Activated T-helper 2 cell treated with anti-CD3 and anti-CD28 coated beads, Interferon-gamma antibody, Interleukin-2, Interleukin-4, amounts not matched to agents 10 μg/mL and 5 μg/mL and 100 μg/mL, durations not matched to agents 14 hours and 24 hours and 36 hours (primary cell): Measurements from ENCODE around the gene CA11. TPM values are rescaled to one million over a fixed set of nuclear protein-coding genes. Genes with fewer than 3 reads are reported as not detected.

ENCODE experiments used
- DNase-seq: peaks from one replicate; pipeline ENCODE4 v3.0.0; 2021; ENCODE audit warnings: low spot score
- H3K27ac Mint-ChIP-seq: one replicate; pipeline ENCODE4 v1.8.0; 2021; ENCODE audit warnings: mixed read lengths
- H3K27me3 Mint-ChIP-seq: one replicate; pipeline ENCODE4 v1.8.0; 2021; ENCODE audit warnings: low read depth, mixed read lengths
- H3K36me3 Mint-ChIP-seq: one replicate; pipeline ENCODE4 v1.8.0; 2021; ENCODE audit warnings: low read depth, mixed read lengths
- H3K4me1 Mint-ChIP-seq: one replicate; pipeline ENCODE4 v1.8.0; 2021; ENCODE audit warnings: low read depth, mixed read lengths
- H3K4me3 Mint-ChIP-seq: one replicate; pipeline ENCODE4 v1.8.0; 2021; ENCODE audit warnings: low read depth, mild to moderate bottlenecking, moderate library complexity, mixed read lengths
- H3K9me3 Mint-ChIP-seq: one replicate; pipeline ENCODE4 v1.8.0; 2021; ENCODE audit warnings: mixed read lengths
- intact Hi-C: fragments of 100-400 bp; cut with micrococcal nuclease; formaldehyde crosslinking; loops from one replicate; pipeline ENCODE4 v1.15.1; 2023
- total RNA-seq: library from RNA; stranded (reverse); gene quantifications from 2 replicates; pipeline ENCODE4 v1.2.3, GENCODE V29; 2022

The CA11 gene
- total RNA-seq, 1 donor from 2014 or later, result 5.4 TPM

DNA sequence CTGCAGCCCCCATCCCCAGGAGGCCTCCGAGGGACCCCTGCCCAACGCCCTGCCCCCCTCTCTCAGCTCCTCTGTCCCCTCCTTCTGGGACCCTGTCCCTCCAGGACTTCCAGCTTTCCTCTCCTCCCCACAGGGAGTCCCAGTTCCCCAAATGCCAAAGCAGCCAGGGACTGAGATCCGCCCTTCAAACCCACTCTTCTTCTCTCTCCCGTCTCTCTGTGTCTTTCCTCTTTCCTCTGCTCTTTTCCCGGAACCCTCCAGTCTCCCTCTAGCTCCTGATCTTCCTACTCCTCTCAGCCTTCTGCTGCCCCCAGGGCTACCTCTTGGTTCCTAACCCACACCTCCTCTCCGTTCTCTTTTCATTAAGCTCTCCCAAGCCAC, 377 bp downstream of the CA11 start:
- no peak for DNase-seq
- H3K4me3 Mint-ChIP-seq, result peak overlapping the region; percentile 75
- H3K4me1 Mint-ChIP-seq, result peaks cover 28% of the 10 kb centered on the region
- H3K27ac Mint-ChIP-seq, result peak overlapping the region; percentile 81
- H3K36me3 Mint-ChIP-seq, result no peaks in the 10 kb centered on the region
- H3K9me3 Mint-ChIP-seq, result no peaks in the 10 kb centered on the region
- intact Hi-C loops, result loop anchor here (5.0 kb wide), 2 partner anchors 77 to 142 kb away; no protein-coding TSS in a partner anchor
- H3K27me3 Mint-ChIP-seq, result peaks cover 4% of the 10 kb centered on the region

DNA sequence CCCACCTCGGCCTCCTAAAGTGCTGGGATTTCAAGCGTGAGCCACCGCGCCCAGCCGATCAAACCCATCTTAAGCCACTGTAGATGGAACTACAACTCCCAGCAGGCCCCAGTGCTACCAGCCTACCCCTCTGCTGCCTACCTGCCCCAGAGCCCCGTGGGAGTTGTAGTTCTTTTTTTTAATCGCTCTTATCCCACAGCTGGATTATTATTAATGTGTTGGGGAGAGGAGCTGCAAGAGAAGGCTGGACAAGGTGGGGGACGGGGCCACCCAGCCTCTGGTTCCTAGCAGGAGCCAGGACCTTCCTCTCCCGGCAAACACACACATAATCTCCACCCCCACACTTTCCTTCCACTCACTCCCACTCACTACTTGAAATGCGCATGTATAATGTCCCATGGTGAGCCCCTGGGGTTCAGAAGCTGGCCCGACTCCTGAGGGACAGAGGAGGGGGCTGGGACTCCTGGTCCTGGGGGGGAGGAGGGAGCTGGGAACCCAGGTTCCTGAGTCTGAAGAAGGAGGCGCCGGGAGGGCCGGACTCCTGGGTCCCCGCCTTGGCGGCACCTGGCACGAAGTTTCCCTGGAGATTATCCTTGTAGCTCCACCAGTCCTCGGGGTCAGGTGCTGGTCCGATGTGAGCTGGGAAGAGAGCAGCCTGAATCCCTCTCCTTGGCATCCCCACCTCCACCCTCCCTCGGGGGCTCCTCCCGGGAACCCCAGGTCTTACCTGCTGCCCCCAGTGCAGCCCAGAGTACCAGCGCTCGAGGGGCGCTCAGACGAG, 958 bp downstream of the CA11 start:
- Mint-ChIP-seq H3K4me1 (peaks cover 28% of the 10 kb centered on the region), H3K27me3 (peaks cover 4% of the 10 kb centered on the region), H3K4me3 (peak overlapping the region; percentile 75), H3K36me3 (no peaks in the 10 kb centered on the region), H3K27ac (peak overlapping the region; percentile 66), H3K9me3 (no peaks in the 10 kb centered on the region)
- intact Hi-C loops, result loop anchor here (1.0 to 5.0 kb wide), 3 partner anchors 77 to 165 kb away; no protein-coding TSS in a partner anchor
- DNase-seq, result peak; percentile 60

DNA sequence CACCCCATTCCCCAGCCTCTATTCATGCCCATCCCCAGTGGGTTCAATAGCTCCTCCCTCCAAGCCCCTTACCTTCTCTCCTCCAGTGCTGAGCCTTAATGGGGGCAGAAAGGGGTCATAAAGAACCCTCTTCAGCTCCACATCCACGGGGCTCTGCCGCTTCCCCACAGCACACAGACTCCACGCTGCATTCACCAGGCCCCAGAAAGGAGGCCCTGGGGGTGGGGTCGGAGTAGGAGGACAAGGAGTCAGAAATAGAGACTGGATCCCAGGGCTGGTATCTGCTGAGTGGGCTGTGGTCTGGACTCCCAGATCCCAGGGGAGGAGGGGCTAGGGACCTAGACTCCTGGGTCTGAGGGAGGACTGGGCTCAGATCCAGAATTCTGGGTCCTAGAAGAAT, 1.6 kb downstream of the CA11 start:
- H3K4me3 Mint-ChIP-seq, result no peak overlapping the region
- no peak for DNase-seq
- H3K27me3 Mint-ChIP-seq, result peaks cover 4% of the 10 kb centered on the region
- H3K4me1 Mint-ChIP-seq, result peaks cover 25% of the 10 kb centered on the region
- no peak overlapping the region for H3K27ac Mint-ChIP-seq
- intact Hi-C loops, result loop anchor here (1.0 kb wide), 1 partner anchor 166 kb away; no protein-coding TSS in a partner anchor
- H3K36me3 Mint-ChIP-seq, result no peaks in the 10 kb centered on the region
- H3K9me3 Mint-ChIP-seq, result no peaks in the 10 kb centered on the region

DNA sequence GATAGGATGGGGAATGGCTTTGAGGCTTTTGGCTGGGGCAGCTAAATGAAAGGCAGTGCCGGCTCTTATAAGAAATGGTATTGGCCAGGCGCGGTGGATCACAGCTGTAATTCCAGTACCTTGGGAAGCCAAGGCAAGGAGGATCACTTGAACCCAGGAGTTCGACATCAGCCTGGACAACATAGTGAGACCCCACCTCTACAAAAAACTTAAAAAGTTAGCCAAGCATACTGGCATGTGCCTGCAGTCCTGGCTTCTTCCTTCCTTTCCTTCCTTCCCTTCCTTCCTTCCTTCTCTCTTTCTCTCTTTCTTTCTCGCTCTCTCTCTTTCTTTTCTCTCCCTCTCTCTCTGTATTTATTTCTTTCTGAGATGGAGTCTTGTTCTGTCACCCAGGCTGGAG, 3.1 kb downstream of the CA11 start:
- Mint-ChIP-seq H3K36me3 (no peaks in the 10 kb centered on the region), H3K27me3 (peaks cover 4% of the 10 kb centered on the region), H3K27ac (no peak overlapping the region), H3K4me3 (no peak overlapping the region), H3K9me3 (no peaks in the 10 kb centered on the region), H3K4me1 (peaks cover 25% of the 10 kb centered on the region)
- intact Hi-C loops, result no loop called here
- DNase-seq, result no peak

DNA sequence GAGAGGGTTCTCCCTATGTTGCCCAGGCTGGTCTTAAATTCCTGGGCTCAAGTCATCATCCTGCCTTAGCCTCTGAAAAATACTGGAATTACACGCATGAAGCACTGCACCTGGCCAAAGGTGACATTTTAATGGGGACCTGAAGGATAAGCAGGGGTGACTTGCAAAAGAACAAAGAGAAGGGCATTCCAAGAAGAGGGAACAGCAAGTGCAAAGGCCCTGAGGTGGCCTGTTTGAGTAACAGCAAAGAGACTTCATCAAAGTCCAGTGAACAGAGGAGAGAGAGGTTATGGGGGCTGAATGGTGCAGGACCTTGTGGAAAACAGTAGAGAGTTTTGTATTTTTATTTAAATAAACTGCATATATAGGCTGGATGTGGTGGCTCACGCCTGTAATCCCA, 4.1 kb downstream of the CA11 start:
- H3K9me3 Mint-ChIP-seq, result no peaks in the 10 kb centered on the region
- no peaks in the 10 kb centered on the region for H3K36me3 Mint-ChIP-seq
- intact Hi-C loops, result no loop called here
- no peak overlapping the region for H3K27ac Mint-ChIP-seq
- no peak for DNase-seq
- H3K27me3 Mint-ChIP-seq, result peaks cover 4% of the 10 kb centered on the region
- H3K4me1 Mint-ChIP-seq, result peaks cover 23% of the 10 kb centered on the region
- H3K4me3 Mint-ChIP-seq, result no peak overlapping the region

DNA sequence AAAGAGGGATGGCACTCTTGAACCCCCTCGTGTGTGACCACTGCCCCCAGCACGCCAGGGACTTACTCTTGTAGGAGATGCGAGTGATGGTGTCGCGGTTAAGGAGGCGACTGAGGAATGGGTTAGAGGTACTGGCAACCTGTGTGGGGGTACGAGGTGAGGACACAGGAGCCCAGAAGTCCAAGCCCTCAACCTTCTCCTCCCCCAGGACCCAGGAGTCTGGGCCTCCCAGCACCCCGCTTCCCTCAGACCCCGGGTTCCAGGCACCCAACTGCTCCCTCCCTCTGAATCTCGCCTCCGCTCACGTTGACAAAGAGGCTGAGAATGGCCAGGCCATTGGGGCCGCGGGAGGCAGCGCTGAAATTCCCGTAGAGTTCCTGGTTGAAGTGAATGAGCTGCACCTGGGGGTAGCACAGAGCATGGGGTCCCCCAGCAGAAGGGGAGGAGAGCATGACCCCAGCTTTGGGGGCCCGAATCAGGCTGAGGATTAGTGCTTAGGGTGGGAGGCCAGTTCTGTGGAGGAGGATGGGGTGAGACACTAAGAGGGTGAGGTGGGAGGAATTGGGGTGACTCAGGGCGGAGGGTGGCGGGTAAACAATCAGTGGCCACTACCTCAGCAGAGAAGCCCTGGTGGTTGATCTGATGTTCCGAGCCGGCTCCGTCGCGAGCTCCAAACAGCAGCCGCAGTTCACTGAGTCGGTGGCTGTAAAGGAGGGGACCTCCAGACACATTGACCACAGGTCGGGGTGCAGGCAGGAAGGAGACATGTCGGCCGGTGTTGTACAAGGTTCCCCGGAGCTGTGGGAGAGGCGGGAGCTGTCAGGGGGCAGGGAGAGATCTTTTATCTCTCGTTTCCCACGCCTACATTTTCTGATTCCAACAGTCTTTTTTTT, 6.3 kb downstream of the CA11 start:
- no peak overlapping the region for H3K27ac Mint-ChIP-seq
- H3K9me3 Mint-ChIP-seq, result no peaks in the 10 kb centered on the region
- no peak for DNase-seq
- peaks cover 4% of the 10 kb centered on the region for H3K27me3 Mint-ChIP-seq
- H3K4me3 Mint-ChIP-seq, result peak overlapping the region; percentile 6
- intact Hi-C loops, result loop anchor here (5.0 to 10.0 kb wide), 2 partner anchors 315 to 478 kb away; partner anchors contain the start of genes C19orf73, EMP3 and PPFIA3
- H3K36me3 Mint-ChIP-seq, result no peaks in the 10 kb centered on the region
- H3K4me1 Mint-ChIP-seq, result peaks cover 20% of the 10 kb centered on the region

DNA sequence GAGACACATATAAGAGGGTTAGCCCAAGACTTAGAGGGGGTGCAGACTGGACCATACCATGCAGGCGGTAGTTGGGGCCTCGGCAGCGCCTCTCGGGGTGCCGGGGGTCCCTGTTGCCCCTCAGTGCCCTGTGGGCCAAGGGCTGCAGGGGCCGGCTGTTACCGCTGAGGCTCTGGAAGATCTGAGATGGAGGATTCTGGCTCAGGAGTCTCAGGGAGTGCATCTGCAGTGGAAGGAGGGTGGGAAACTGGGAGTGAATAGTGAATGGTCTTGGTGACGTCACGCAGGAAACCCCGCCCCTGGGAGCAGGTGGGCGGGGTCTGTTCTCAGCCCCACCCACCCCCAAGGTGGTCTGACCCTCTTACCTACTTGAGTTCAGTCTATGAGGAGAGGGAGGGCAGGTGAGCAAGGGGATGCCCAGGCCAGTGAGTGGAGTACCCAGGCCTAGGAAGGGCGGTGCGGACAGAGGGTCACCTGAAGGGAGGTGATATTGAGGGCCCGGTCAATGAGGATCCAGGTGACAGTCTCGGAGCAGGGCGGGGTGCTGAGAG, 7.1 kb downstream of the CA11 start:
- DNase-seq, result no peak
- intact Hi-C loops, result loop anchor here (1.0 to 10.0 kb wide), 3 partner anchors 7 to 478 kb away; partner anchors contain the start of genes C19orf73, CA11, EMP3 and PPFIA3
- Mint-ChIP-seq H3K27ac (peak overlapping the region; percentile 98), H3K36me3 (no peaks in the 10 kb centered on the region), H3K9me3 (no peaks in the 10 kb centered on the region), H3K4me1 (peaks cover 22% of the 10 kb centered on the region), H3K27me3 (peaks cover 4% of the 10 kb centered on the region), H3K4me3 (no peak overlapping the region)

DNA sequence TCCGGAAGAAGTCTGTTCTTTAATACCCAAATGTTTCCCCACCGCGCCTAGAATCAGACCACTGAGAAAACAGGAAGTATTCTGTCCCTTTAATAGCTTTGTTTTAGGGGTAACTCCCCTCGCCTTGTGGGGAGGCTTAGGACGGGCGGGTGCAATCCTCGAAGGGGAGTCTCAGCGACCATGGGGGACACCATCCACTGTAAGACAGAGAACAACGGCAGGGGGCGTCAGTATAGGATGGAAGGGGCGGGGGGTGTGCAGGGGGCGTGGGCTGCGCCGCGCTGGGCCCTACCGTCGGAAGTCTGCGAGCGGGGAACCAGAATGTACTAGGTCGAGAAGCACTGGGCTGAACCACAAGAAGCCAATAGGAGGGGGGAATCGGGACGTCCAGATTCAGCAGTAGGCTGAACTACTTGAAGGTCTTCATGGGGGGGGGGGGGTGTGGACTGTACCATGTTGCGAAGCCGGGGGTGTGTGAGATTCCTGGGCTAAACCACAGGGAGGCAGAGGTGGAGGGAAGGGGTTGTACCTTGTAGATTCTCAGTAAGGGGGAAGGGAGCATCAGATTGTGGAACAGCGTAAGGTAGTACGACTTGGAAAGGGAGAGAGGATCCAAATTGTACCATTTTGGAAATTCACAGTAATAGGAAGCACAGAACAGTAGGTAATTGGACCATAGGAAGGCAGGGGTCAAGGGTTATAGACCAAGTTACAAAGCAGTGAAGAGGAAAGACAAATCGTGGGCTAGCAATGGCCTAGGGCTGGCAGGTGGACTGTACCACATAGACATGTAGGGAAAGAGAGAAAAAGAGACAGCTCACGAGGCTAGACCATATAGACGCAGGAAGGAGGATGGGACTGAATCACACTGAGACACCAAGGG, 7.8 kb downstream of the CA11 start:
- H3K27ac Mint-ChIP-seq, result peak overlapping the region; percentile 98

DNA sequence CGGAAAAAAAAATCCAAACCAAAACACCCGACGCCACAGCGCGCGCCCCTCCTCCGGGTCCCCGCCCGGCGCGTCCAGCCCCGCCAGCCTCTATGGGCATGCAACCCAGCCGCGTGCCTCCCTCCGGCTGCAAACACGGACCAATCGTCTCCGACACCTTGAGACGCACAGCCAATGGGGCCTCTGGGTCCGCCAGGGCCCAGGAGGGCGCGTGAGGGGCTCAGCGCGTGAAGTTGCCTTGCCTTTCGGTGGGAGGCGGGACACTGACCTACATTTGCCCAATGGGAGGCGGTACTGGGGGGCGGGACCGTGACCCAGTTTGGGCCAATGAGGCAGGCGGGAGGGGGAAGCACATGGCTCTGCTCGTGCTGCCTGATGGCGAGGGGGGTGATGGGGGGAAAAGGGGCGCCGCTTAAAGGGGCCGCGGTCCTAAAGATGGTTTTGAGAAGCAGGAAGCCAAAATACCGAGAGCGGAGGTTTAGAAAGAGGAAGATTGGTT, 8.5 kb downstream of the CA11 start:
- Mint-ChIP-seq H3K27me3 (peaks cover 4% of the 10 kb centered on the region), H3K4me3 (peak overlapping the region; percentile 83), H3K9me3 (no peaks in the 10 kb centered on the region), H3K27ac (peak overlapping the region; percentile 98), H3K36me3 (no peaks in the 10 kb centered on the region), H3K4me1 (peaks cover 31% of the 10 kb centered on the region)
- peak; percentile 99 for DNase-seq
- intact Hi-C loops, result loop anchor here (1.0 to 10.0 kb wide), 3 partner anchors 18 to 480 kb away; partner anchors contain the start of genes C19orf73, EMP3, PPFIA3 and RPL18

More for the DNA sequence above, 7.8 kb downstream of the CA11 start:
- Mint-ChIP-seq H3K9me3 (no peaks in the 10 kb centered on the region), H3K27me3 (peaks cover 4% of the 10 kb centered on the region), H3K36me3 (no peaks in the 10 kb centered on the region), H3K4me3 (peak overlapping the region; percentile 83), H3K4me1 (peaks cover 29% of the 10 kb centered on the region)
- peak; percentile 81 for DNase-seq
- intact Hi-C loops, result loop anchor here (1.0 to 10.0 kb wide), 4 partner anchors 8 to 479 kb away; partner anchors contain the start of genes C19orf73, CA11, EMP3 and PPFIA3

DNA sequence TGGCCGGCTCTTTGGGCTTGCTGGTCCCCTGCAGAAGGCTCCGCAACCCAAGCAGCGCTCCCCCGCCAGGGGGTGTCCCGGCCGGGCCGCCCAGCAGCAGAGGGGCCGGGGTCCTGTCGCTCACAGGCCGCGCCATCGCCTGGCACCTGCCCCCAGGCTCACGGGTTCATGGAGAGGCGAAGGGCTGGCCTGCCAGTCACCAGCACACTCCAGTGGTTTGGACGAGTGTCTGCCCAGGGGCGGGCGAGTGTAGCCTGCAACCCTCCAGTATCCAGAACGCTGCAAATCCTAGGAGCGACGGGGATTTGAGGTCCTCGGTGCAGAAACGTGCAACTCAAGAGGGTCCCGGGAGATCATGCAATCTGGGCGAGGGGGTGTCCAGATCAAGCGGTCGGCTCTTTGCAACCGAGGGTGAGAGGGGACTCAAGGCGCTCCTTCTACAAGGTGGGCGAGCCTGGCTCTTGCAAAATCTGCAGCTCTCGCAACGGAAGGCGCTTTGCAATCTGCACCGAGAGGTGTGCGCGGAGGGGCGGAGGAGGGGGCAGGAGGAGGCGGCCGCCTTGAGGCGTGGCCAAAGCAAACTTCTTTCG, 9.0 kb downstream of the CA11 start, which contains the start of gene DBP:
Gene DBP, minus strand, starts transcription at position 521 of the 590 bp plus-strand sequence. Its CDS starts 385 bp downstream, at position 136.
- H3K9me3 Mint-ChIP-seq, result no peaks in the 10 kb centered on the region
- peak within 1 kb of the TSS; percentile 98 for H3K27ac Mint-ChIP-seq
- intact Hi-C loops, result loop anchor here (1.0 to 10.0 kb wide), 3 partner anchors 18 to 480 kb away; partner anchors contain the start of genes C19orf73, EMP3, PPFIA3 and RPL18
- peaks cover 33% of the 10 kb centered on the region for H3K4me1 Mint-ChIP-seq
- H3K27me3 Mint-ChIP-seq, result peaks cover 4% of the 10 kb centered on the region
- H3K4me3 Mint-ChIP-seq, result peak within 1 kb of the TSS; percentile 83
- DNase-seq, result no peak
- H3K36me3 Mint-ChIP-seq, result no peaks in the 10 kb centered on the region
